Stomach (tissue), 4 donors: ENCODE measurements around the gene PRKACG.

ENCODE experiments used
- CTCF ChIP-seq, 7 experiments: fragments of 450-650 bp in 4 of 7; fragments of 200-600 bp in 3 of 7; sonication (generic) in 3 of 7; IDR thresholded peaks; one replicate each; pipeline ENCODE4 v1.5.1; 2016 to 2019; ENCODE audit warnings: antibody characterized with exemption in 7 of 7, control low read depth in 2 of 7, mild to moderate bottlenecking in 1 of 7
- EP300 ChIP-seq: sonication (generic); formaldehyde crosslinking; IDR thresholded peaks from one replicate; pipeline ENCODE4 v1.6.1; 2017; ENCODE audit warnings: antibody characterized with exemption
- POLR2A ChIP-seq, 4 donors: fragments of 450-650 bp; IDR thresholded peaks; one replicate each; pipeline ENCODE4 v1.6.1; 2016; ENCODE audit warnings: antibody characterized with exemption in 4 of 4, control low read depth in 2 of 4, mild to moderate bottlenecking in 1 of 4, moderate library complexity in 1 of 4
- POLR2AphosphoS5 ChIP-seq, 3 donors: sonication (generic); formaldehyde crosslinking; IDR thresholded peaks; one replicate each; pipeline ENCODE4 v1.6.1; 2016; ENCODE audit warnings: antibody characterized with exemption in 3 of 3

DNA sequence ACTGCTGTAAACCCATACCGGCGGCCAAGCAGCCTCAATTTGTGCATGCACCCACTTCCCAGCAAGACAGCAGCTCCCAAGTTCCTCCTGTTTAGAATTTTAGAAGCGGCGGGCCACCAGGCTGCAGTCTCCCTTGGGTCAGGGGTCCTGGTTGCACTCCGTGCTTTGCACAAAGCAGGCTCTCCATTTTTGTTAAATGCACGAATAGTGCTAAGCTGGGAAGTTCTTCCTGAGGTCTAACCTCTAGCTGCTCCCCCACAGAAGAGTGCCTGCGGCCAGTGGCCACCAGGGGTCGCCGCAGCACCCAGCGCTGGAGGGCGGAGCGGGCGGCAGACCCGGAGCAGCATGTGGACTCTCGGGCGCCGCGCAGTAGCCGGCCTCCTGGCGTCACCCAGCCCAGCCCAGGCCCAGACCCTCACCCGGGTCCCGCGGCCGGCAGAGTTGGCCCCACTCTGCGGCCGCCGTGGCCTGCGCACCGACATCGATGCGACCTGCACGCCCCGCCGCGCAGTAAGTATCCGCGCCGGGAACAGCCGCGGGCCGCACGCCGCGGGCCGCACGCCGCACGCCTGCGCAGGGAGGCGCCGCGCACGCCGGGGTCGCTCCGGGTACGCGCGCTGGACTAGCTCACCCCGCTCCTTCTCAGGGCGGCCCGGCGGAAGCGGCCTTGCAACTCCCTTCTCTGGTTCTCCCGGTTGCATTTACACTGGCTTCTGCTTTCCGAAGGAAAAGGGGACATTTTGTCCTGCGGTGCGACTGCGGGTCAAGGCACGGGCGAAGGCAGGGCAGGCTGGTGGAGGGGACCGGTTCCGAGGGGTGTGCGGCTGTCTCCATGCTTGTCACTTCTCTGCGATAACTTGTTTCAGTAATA lies 21.8 kb upstream of the PRKACG start, which contains the start of gene FXN:
- TF ChIP-seq CTCF (IDR thresholded peaks at IDR 0.05), result peak in 5 of 7 experiments; percentile 90 to 99 (median 97)
- no peak for TF ChIP-seq POLR2A (IDR thresholded peaks at IDR 0.05)
- TF ChIP-seq POLR2AphosphoS5 (IDR thresholded peaks at IDR 0.05), result peak in 2 of 3 donors; percentile 44 to 72
- no peak for TF ChIP-seq EP300
